ENCODE measurements around the gene HABP4. TPM values are rescaled to one million over a fixed set of nuclear protein-coding genes. Genes with fewer than 3 reads are reported as not detected.

The HABP4 gene
- total RNA-seq, 3 donors from 2014 or later: 2.5 to 14.1 (median 3.8) TPM

Other genes starting within 250 kb of the HABP4 start
- gene HSD17B3, start 148.0 kb upstream of the HABP4 start, total RNA-seq: 1 to 10 TPM; 1.4 to 1.9 (median 1.6) TPM
- gene SLC35D2, start 66.5 kb upstream of the HABP4 start, total RNA-seq: 100 to 1,000 TPM in 1 of 3 donors, 10 to 100 TPM in 2; 53.5 to 112 (median 82.8) TPM
- 1 to 10 TPM; 1.4 to 5.1 (median 2.6) TPM for gene ZNF367, start 31.8 kb upstream of the HABP4 start, total RNA-seq
- gene CDC14B, start 169.7 kb downstream of the HABP4 start, total RNA-seq: 10 to 100 TPM; 14.2 to 21.2 (median 16.2) TPM
- gene PRXL2C, start 205.1 kb downstream of the HABP4 start, total RNA-seq: 10 to 100 TPM in 1 of 3 donors, 1 to 10 TPM in 2; 2.5 to 15.1 (median 8.8) TPM

All from mucosa of descending colon (tissue), 3 donors.